Left lung (tissue), 10 donors: ENCODE measurements around the gene SRP54. TPM values are rescaled to one million over a fixed set of nuclear protein-coding genes. Genes with fewer than 3 reads are reported as not detected.
"Not testable (repeated sequence)": the region's sequence is repeated elsewhere in the genome, so short reads cannot be mapped to it uniquely, and the experiment has no call there.

Experiments used
- ATAC-seq: fragments of 200-7000 bp; cut with Tn5 transposase; one replicate; pipeline ENCODE4 v1.9.1; 2020; ENCODE audit warnings: moderate library complexity
- DNase-seq, 4 donors: peaks; one replicate each; pipeline ENCODE4 v3.0.0-alpha.2; 2013 to 2020
- H3K27ac ChIP-seq, 2 donors: fragments of 200-600 bp; sonication (generic) in 1 of 2; one replicate each; pipeline versions ENCODE4 v1.5.0 to v1.8.0; 2020 to 2021
- H3K27me3 ChIP-seq, 2 donors: fragments of 200-600 bp; sonication (generic) in 1 of 2; one replicate each; pipeline versions ENCODE4 v1.5.0 to v1.8.0; 2020 to 2021
- H3K36me3 ChIP-seq, 2 donors: fragments of 200-600 bp; sonication (generic) in 1 of 2; one replicate each; pipeline versions ENCODE4 v1.5.0 to v1.8.0; 2020 to 2021
- H3K4me1 ChIP-seq, 2 donors: fragments of 200-600 bp; one replicate each; pipeline ENCODE4 v1.8.0; 2021
- H3K4me3 ChIP-seq, 2 donors: fragments of 200-600 bp; sonication (generic) in 1 of 2; one replicate each; pipeline versions ENCODE4 v1.5.0 to v1.8.0; 2020 to 2021; ENCODE audit warnings: mild to moderate bottlenecking in 1 of 2
- H3K9me3 ChIP-seq, 2 donors: fragments of 200-600 bp; sonication (generic) in 1 of 2; one replicate each; pipeline versions ENCODE4 v1.5.0 to v1.8.0; 2020 to 2021
- intact Hi-C, 2 donors: fragments of 100-400 bp; cut with DNase I; formaldehyde crosslinking; loops; one replicate each; pipeline versions ENCODE4 v1.11.2 to v1.14.2; 2022
- polyA plus RNA-seq, 6 donors: library from polyadenylated mRNA; unstranded; fragments of 120-200 nt; gene quantifications; one replicate each; pipeline ENCODE4 v1.2.1, GENCODE V29; 2013; ENCODE audit not compliant: insufficient read length in 6 of 6
- total RNA-seq, 2 donors: library from RNA; stranded (reverse); fragmentation: NEBNext Ultra II Directional; extraction: Animal tissue kit (Norgen Biotek cat#: 25700); gene quantifications; one replicate each; pipeline ENCODE4 v1.2.1, GENCODE V29; 2021
- TF ChIP-seq, protein P1 (sequence below), 2 donors: fragments of 200-600 bp; sonication (generic) in 1 of 2; IDR thresholded peaks; one replicate each; pipeline versions ENCODE4 v1.5.0 to v1.8.0; 2021; ENCODE audit warnings: antibody characterized with exemption in 2 of 2
- donor health status: DM: no; HTN: yes; CAD: no.
- donor health status: DM: no; HTN: no; CAD: no.

The SRP54 gene
- total and polyA plus RNA-seq, 8 donors = 47.0 to 85.4 (median 71.5) TPM

- Histone ChIP-seq H3K4me1 (no peaks in the 10 kb centered on the region), H3K27me3 (no peaks in the 10 kb centered on the region), H3K36me3 (peaks cover 0 to 95% of the 10 kb centered on the region in 2 donors), H3K4me3 (no peak overlapping the region), H3K9me3 (peaks cover 0 to 5% of the 10 kb centered on the region in 2 donors), H3K27ac (no peak overlapping the region)
- no peak for DNase-seq
- no peak for ATAC-seq
- TF ChIP-seq, protein P1, sequence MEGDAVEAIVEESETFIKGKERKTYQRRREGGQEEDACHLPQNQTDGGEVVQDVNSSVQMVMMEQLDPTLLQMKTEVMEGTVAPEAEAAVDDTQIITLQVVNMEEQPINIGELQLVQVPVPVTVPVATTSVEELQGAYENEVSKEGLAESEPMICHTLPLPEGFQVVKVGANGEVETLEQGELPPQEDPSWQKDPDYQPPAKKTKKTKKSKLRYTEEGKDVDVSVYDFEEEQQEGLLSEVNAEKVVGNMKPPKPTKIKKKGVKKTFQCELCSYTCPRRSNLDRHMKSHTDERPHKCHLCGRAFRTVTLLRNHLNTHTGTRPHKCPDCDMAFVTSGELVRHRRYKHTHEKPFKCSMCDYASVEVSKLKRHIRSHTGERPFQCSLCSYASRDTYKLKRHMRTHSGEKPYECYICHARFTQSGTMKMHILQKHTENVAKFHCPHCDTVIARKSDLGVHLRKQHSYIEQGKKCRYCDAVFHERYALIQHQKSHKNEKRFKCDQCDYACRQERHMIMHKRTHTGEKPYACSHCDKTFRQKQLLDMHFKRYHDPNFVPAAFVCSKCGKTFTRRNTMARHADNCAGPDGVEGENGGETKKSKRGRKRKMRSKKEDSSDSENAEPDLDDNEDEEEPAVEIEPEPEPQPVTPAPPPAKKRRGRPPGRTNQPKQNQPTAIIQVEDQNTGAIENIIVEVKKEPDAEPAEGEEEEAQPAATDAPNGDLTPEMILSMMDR (IDR thresholded peaks at IDR 0.05) = no peak
- intact Hi-C loops = no loop called here
Measured at GRCh38 chr14:35028435-35028834, 45.6 kb downstream of the SRP54 start.

- H3K27ac ChIP-seq = no peak overlapping the region
- intact Hi-C loops = no loop called here
- ATAC-seq (no peak), DNase-seq (no peak)
- H3K27me3 ChIP-seq = no peaks in the 10 kb centered on the region
- TF ChIP-seq, protein P1 (IDR thresholded peaks at IDR 0.05) = no peak
- peaks cover 0 to 15% of the 10 kb centered on the region in 2 donors for H3K9me3 ChIP-seq
- H3K4me1 ChIP-seq = no peaks in the 10 kb centered on the region
- H3K36me3 ChIP-seq = peaks cover 0 to 71% of the 10 kb centered on the region in 2 donors
- no peak overlapping the region for H3K4me3 ChIP-seq
Measured at GRCh38 chr14:35032562-35032961, 49.8 kb downstream of the SRP54 start.

GRCh38 chr14:35034440-35034833, 51.6 kb downstream of the SRP54 start:
- intact Hi-C loops = no loop called here
- DNase-seq (no peak), ATAC-seq (no peak)
- H3K4me3 ChIP-seq = no peak overlapping the region
- peaks cover 0 to 15% of the 10 kb centered on the region in 2 donors for H3K9me3 ChIP-seq
- no peaks in the 10 kb centered on the region for H3K4me1 ChIP-seq
- H3K27me3 ChIP-seq = no peaks in the 10 kb centered on the region
- TF ChIP-seq, protein P1 (IDR thresholded peaks at IDR 0.05) = no peak
- H3K36me3 ChIP-seq = peaks cover 0 to 54% of the 10 kb centered on the region in 2 donors
- no peak overlapping the region for H3K27ac ChIP-seq

DNA sequence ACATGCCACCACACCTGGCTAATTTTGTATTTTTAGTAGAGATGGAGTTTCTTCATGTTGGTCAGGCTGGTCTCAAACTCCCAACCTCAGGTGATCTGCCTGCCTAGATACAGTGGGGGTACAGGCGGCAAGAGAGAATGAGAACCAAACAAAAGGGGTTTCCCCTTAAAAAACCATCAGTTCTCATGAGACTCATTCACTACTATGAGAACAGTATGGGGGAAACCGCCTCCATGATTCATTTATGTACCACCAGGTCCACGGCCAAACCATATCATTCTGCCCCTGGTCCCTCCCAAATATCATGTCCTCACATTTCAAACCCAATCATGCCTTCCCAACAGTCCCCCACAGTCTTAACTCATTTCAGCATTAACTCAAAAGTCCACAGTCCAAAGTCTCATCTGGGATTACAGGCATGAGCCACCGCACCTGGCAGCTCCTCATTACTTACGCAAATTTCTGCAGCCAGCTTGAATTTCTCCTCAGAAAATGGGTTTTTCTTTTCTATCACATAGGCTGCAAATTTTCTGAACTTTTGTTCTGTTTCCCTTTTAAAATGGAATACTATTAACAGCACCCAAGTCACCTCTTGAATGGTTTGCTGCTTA, 52.3 kb downstream of the SRP54 start:
- DNase-seq, H3K4me1 ChIP-seq, H3K4me3 ChIP-seq, intact Hi-C loops, H3K27ac ChIP-seq, ATAC-seq, H3K27me3 ChIP-seq: not testable (repeated sequence)
- Histone ChIP-seq H3K36me3 (peaks cover 0 to 48% of the 10 kb centered on the region in 2 donors), H3K9me3 (peaks cover 0 to 15% of the 10 kb centered on the region in 2 donors)

GRCh38 chr14:35038312-35038711, 55.5 kb downstream of the SRP54 start:
- DNase-seq = not testable (repeated sequence)

DNA sequence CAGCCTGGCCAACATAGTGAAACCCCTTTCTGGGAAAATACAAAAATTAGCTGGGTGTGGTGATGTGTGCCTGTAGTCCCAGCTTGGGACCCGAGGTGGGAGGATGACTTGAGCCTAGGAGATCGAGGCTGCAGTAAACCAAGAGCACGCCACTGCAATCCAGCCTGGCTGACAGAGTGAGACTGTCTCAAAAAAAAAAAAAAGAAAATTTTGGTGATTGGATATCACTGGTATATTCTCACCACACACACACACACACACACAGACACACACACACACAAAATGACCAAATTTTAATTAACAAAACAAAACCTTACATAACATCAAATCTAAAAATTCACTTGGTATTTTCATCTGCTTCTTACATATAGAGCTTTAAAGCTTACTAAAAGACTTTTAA, 59.8 kb downstream of the SRP54 start:
- no peaks in the 10 kb centered on the region for H3K36me3 ChIP-seq
- H3K27me3 ChIP-seq = no peaks in the 10 kb centered on the region
- no peaks in the 10 kb centered on the region for H3K9me3 ChIP-seq
- no peak overlapping the region for H3K27ac ChIP-seq
- ATAC-seq (no peak), DNase-seq (no peak)
- intact Hi-C loops = no loop called here
- peaks cover 6 to 16% of the 10 kb centered on the region in 2 donors for H3K4me1 ChIP-seq
- TF ChIP-seq, protein P1 (IDR thresholded peaks at IDR 0.05) = no peak
- no peak overlapping the region for H3K4me3 ChIP-seq

More at GRCh38 chr14:35038312-35038711, 55.5 kb downstream of the SRP54 start:
- H3K36me3 ChIP-seq = peaks cover 0 to 15% of the 10 kb centered on the region in 2 donors
- H3K27ac ChIP-seq, ATAC-seq, H3K4me1 ChIP-seq, H3K4me3 ChIP-seq, H3K27me3 ChIP-seq, intact Hi-C loops: not testable (repeated sequence)
- peaks cover 0 to 10% of the 10 kb centered on the region in 2 donors for H3K9me3 ChIP-seq
